Right lobe of liver (tissue), 6 donors: ENCODE results near the gene SMPD3. TPM values are rescaled to one million over a fixed set of nuclear protein-coding genes. Genes with fewer than 3 reads are reported as not detected.

Experiments
- ATAC-seq, 4 donors: fragments of 200-7000 bp; cut with Tn5 transposase; one replicate each; pipeline ENCODE4 v1.9.1; 2020; ENCODE audit warnings: mild to moderate bottlenecking in 4 of 4, moderate library complexity in 4 of 4
- DNase-seq, 3 donors: peaks; one replicate each; pipeline ENCODE4 v3.0.0-alpha.2; 2020
- H3K27ac ChIP-seq, 3 donors: fragments of 200-600 bp; one replicate each; pipeline ENCODE4 v1.8.0; 2022
- H3K27me3 ChIP-seq, 2 donors: fragments of 200-600 bp; one replicate each; pipeline ENCODE4 v1.8.0; 2022
- H3K36me3 ChIP-seq, 4 donors: fragments of 200-600 bp; sonication (generic) in 1 of 4; one replicate each; pipeline versions ENCODE4 v1.5.1 to v1.8.0; 2017 to 2022; ENCODE audit warnings: control low read depth in 1 of 4
- H3K4me1 ChIP-seq, 4 donors: fragments of 200-600 bp; sonication (generic) in 1 of 4; one replicate each; pipeline versions ENCODE4 v1.5.1 to v1.8.0; 2017 to 2022; ENCODE audit warnings: control low read depth in 1 of 4
- H3K4me3 ChIP-seq, 3 donors: fragments of 200-600 bp; one replicate each; pipeline ENCODE4 v1.8.0; 2022
- H3K9me3 ChIP-seq, 4 donors: fragments of 200-600 bp; sonication (generic) in 1 of 4; one replicate each; pipeline versions ENCODE4 v1.5.1 to v1.8.0; 2017 to 2022; ENCODE audit warnings: control low read depth in 1 of 4
- CTCF ChIP-seq, 4 donors: fragments of 200-600 bp in 3 of 4; fragments of 450-650 bp in 1 of 4; IDR thresholded peaks; one replicate each; pipeline versions ENCODE4 v1.5.1 to v1.8.0; 2016 to 2022; ENCODE audit warnings: antibody characterized with exemption in 4 of 4, mild to moderate bottlenecking in 2 of 4
- POLR2A ChIP-seq: fragments of 450-650 bp; IDR thresholded peaks from one replicate; pipeline ENCODE4 v1.6.1; 2017; ENCODE audit warnings: antibody characterized with exemption, mild to moderate bottlenecking
- WGBS: methylation state at CpG from one replicate; pipeline ENCODE4 v1.1.6; 2018; ENCODE audit warnings: low coverage, low lambda C conversion rate; ENCODE audit not compliant: insufficient coverage; ENCODE audit errors: missing lambda C conversion rate; 5-methylcytosine and 5-hydroxymethylcytosine counted together
- intact Hi-C, 2 donors: fragments of 100-400 bp; cut with DNase I; formaldehyde crosslinking; loops; one replicate each; pipeline versions ENCODE4 v1.11.2 to v1.14.1; 2022
- total RNA-seq, 6 experiments: library from RNA; depleted of rRNA in 2 of 6; stranded (reverse); fragments of >200 nt in 2 of 6; fragmentation: NEBNext Ultra II Directional in 3 of 6; extraction: Animal tissue kit (Norgen Biotek cat#: 25700) in 3 of 6; gene quantifications; one replicate each; pipeline versions ENCODE4 v1.1.0 to v1.2.4, GENCODE V29; 2016 to 2023
- donor health status: DM: no; HTN: yes; CAD: no.
- donor health status: DM: no; HTN: no; CAD: no.
- donor health status: DM: no; HTN: no; CAD: no.
- donor health status: DM: no; HTN: yes; CAD: no.
- donor health status: DM: no; HTN: yes; CAD: no.

The SMPD3 gene
- total RNA-seq, 6 experiments from 2014 or later: 0.18 to 27.2 (median 5.0) TPM

GRCh38 chr16:68417711-68418301 is 30.5 kb downstream of the SMPD3 start:
- TF ChIP-seq CTCF (IDR thresholded peaks at IDR 0.05) (no peak), POLR2A (no peak)
- Histone ChIP-seq H3K27me3 (no peaks in the 10 kb centered on the region), H3K36me3 (no peaks in the 10 kb centered on the region), H3K4me3 (no peak overlapping the region), H3K9me3 (no peaks in the 10 kb centered on the region), H3K27ac (peak overlapping the region in 2 of 3 donors; percentile 11 to 60), H3K4me1 (peaks cover 0 to 35% (median 20%) of the 10 kb centered on the region in 4 donors)
- peak in 2 of 4 donors; percentile 32 to 41 for ATAC-seq
- 35% methylated on average over 11 of the region's 11 CpGs for WGBS
- intact Hi-C loops: no loop called here
- peak in 2 of 3 donors; percentile 58 to 67 for DNase-seq

GRCh38 chr16:68416057-68417046 is 32.0 kb downstream of the SMPD3 start:
- H3K4me1 ChIP-seq: peaks cover 0 to 35% (median 20%) of the 10 kb centered on the region in 4 donors
- 21% methylated on average over 12 of the region's 15 CpGs for WGBS
- DNase-seq (peak; percentile 55 to 80 (median 69)), ATAC-seq (peak; percentile 85 to 89 (median 88))
- no peak overlapping the region for H3K4me3 ChIP-seq
- no peaks in the 10 kb centered on the region for H3K9me3 ChIP-seq
- no peak for TF ChIP-seq CTCF (IDR thresholded peaks at IDR 0.05)
- no peak for TF ChIP-seq POLR2A
- no peaks in the 10 kb centered on the region for H3K36me3 ChIP-seq
- H3K27me3 ChIP-seq: no peaks in the 10 kb centered on the region
- peak overlapping the region; percentile 57 to 60 (median 59) for H3K27ac ChIP-seq
- intact Hi-C loops: no loop called here

- DNase-seq (no peak), ATAC-seq (no peak)
- H3K36me3 ChIP-seq: no peaks in the 10 kb centered on the region
- TF ChIP-seq POLR2A (no peak), CTCF (IDR thresholded peaks at IDR 0.05) (no peak)
- no peaks in the 10 kb centered on the region for H3K27me3 ChIP-seq
- intact Hi-C loops: no loop called here
- H3K27ac ChIP-seq: no peak overlapping the region
- H3K4me1 ChIP-seq: peaks cover 0 to 35% (median 20%) of the 10 kb centered on the region in 4 donors
- no peak overlapping the region for H3K4me3 ChIP-seq
- WGBS: 56% methylated on average over 2 of the region's 2 CpGs
- no peaks in the 10 kb centered on the region for H3K9me3 ChIP-seq
Observed at GRCh38 chr16:68414581-68414980, 33.7 kb downstream of the SMPD3 start.

GRCh38 chr16:68412061-68412460 is 36.2 kb downstream of the SMPD3 start:
- Histone ChIP-seq H3K9me3 (no peaks in the 10 kb centered on the region), H3K4me3 (no peak overlapping the region), H3K4me1 (peaks cover 0 to 43% (median 17%) of the 10 kb centered on the region in 4 donors), H3K27me3 (no peaks in the 10 kb centered on the region), H3K27ac (no peak overlapping the region), H3K36me3 (no peaks in the 10 kb centered on the region)
- ATAC-seq (no peak), DNase-seq (no peak)
- TF ChIP-seq POLR2A (no peak), CTCF (IDR thresholded peaks at IDR 0.05) (no peak)
- intact Hi-C loops: no loop called here
- 89% methylated on average over 4 of the region's 6 CpGs for WGBS
